WI38 (cell line): Measurements from ENCODE around the gene PLD3.
"Not testable (repeated sequence)": the region's sequence is repeated elsewhere in the genome, so short reads cannot be mapped to it uniquely, and the experiment has no call there.

ENCODE experiments used
- H3K4me3 ChIP-seq: 2 replicates; pipeline ENCODE4 v1.5.1; 2011; ENCODE audit warnings: low read depth, mild to moderate bottlenecking, control low read depth, low read length
- TF ChIP-seq, protein P1 (sequence below): IDR thresholded peaks from 2 replicates; pipeline ENCODE4 v1.5.1; 2012; ENCODE audit warnings: low read depth, mild to moderate bottlenecking, control low read depth, low read length

The PLD3 gene

DNA sequence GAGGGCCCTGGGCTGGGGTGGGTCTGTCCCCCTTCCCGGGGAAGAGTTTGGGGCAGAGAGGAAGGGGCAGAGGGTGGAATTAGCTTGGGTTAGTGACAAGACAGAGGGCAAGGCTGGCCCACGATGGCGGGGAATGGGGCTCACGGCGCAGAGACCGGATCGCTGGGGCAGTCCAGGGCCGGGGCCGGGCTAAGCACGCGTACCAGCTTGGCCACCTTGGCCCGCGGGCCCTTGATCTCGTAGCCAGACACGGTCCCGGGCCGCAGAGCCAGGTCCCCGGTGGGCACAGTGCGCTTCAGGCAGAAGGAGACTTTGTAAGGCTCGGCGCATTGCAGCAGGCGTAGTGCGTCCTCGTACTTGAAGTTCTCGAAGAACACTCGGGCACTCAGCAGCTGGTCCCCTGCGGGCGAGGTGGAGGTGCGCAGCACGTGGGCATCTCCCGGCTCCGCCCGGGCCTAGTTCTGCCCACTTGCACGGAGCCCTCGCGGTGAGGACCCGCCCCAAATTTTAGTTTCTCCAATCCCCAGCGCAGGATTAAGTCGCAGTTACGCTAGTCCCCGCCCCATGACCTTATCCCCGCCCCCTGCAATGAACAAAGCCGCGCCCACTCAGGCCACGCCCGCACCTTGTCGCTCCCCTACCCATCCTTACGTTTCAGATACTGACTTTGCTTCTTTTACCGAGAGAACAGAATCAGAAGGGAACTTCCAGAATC lies 50.1 kb downstream of the PLD3 start:
- H3K4me3 ChIP-seq, result no peak overlapping the region

DNA sequence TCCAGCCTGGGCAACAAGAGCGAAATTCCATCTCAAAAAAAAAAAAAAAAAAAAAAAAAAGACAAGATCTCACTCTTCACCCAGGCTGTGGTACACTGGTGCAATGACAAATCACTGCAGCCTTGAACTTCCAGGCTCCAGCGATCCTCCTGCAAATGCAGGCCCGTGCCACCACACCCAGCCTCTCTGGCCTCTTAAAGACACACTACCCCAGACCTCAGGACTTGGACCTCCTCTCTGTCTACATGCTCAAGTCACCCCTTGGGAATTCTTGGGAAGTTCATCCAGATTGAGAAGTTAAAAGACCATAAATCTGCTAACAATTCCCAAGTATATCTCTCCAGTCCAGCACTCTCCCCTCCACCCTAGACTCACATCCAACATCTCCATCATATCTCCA lies 52.1 kb downstream of the PLD3 start:
- TF ChIP-seq, protein P1, sequence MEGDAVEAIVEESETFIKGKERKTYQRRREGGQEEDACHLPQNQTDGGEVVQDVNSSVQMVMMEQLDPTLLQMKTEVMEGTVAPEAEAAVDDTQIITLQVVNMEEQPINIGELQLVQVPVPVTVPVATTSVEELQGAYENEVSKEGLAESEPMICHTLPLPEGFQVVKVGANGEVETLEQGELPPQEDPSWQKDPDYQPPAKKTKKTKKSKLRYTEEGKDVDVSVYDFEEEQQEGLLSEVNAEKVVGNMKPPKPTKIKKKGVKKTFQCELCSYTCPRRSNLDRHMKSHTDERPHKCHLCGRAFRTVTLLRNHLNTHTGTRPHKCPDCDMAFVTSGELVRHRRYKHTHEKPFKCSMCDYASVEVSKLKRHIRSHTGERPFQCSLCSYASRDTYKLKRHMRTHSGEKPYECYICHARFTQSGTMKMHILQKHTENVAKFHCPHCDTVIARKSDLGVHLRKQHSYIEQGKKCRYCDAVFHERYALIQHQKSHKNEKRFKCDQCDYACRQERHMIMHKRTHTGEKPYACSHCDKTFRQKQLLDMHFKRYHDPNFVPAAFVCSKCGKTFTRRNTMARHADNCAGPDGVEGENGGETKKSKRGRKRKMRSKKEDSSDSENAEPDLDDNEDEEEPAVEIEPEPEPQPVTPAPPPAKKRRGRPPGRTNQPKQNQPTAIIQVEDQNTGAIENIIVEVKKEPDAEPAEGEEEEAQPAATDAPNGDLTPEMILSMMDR, result no peak
- no peak overlapping the region for H3K4me3 ChIP-seq

More for the DNA sequence above, 50.1 kb downstream of the PLD3 start:
- TF ChIP-seq, protein P1, result no peak

DNA sequence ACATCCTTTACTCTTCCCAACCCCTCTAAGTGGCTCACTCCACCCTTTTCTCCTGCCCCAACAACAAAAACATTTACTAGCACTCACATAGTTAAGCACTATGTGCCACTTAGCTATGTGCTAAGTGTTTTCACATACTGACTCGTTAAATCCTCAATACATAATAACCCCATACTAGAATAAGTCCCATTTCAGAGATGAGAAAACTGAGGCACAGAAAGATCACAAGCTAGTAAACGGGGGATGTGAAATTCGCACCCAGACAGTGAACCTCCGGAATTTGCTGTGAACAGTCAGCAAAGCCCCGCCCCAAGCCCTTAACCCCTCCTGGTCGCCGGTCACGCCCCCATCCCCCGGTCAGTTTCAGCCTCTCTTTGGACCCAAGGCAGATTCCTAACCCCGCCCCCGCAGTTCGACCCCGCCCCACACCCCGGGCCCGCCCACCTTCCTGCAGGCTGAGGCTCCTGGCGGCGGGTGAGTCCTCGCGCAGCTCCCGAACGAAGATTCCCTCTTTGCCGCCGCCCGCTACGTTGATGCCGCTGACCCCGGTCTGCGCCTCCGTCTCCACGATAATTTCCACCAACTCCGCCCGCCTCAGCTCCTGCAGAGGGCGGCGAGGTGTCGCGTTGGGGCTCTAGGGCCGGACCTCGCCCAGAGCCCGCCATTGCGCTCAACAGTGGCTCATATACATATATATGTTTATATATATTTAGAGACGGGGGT lies 54.9 kb downstream of the PLD3 start:
- TF ChIP-seq, protein P1, result no peak

GRCh38 chr19:40407714-40408597 lies 59.5 kb downstream of the PLD3 start:
- no peak overlapping the region for H3K4me3 ChIP-seq
- TF ChIP-seq, protein P1, result no peak

More for the DNA sequence above, 54.9 kb downstream of the PLD3 start:
- peak overlapping the region; percentile 60 for H3K4me3 ChIP-seq

DNA sequence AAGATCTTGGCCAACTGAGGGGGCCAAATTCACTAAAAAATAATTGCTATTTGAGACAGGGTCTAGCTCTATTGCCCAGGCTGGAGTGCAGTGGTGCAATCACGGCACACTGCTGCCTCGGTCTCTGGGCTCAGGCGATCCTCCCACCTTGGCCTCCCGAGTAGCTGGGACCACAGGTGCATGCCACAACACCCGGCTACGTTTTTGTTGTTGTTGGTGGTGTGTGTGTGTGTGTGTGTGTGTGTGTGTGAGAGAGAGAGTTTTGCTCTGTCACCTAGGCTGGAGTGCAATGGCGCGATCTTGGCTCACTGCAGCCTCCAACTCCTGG lies 60.1 kb downstream of the PLD3 start:
- H3K4me3 ChIP-seq, result not testable (repeated sequence)

GRCh38 chr19:40410030-40410389 lies 61.5 kb downstream of the PLD3 start:
- no peak overlapping the region for H3K4me3 ChIP-seq
- TF ChIP-seq, protein P1, result no peak

- no peak overlapping the region for H3K4me3 ChIP-seq
Measured at GRCh38 chr19:40411125-40411842, 62.8 kb downstream of the PLD3 start.

More at GRCh38 chr19:40411125-40411842, 62.8 kb downstream of the PLD3 start:
- TF ChIP-seq, protein P1, result no peak
